Pancreas (tissue), 10 donors: ENCODE results near the gene GKAP1. TPM values are rescaled to one million over a fixed set of nuclear protein-coding genes. Genes with fewer than 3 reads are reported as not detected.

Experiments
- ATAC-seq, 4 donors: fragments of 200-7000 bp; cut with Tn5 transposase; one replicate each; pipeline versions ENCODE4 v1.8.0 to v1.9.1; 2020; ENCODE audit warnings: mild to moderate bottlenecking in 4 of 4, moderate library complexity in 4 of 4
- DNase-seq, 6 donors: peaks; one replicate each; pipeline ENCODE4 v3.0.0-alpha.2; 2020
- FAIRE-seq: peaks from 2 replicates; lab custom pipeline; 2012; peaks lifted over from hg19 to GRCh38; lab: Jason Lieb, UNC
- H3K27ac ChIP-seq, 4 donors: fragments of 200-600 bp; sonication (generic); 1 replicate in 3 of 4; 2 replicates in 1 of 4; pipeline versions ENCODE4 v1.5.0 to v1.8.0; 2020
- H3K27me3 ChIP-seq, 4 donors: fragments of 200-600 bp; one replicate each; pipeline ENCODE4 v1.8.0; 2021
- H3K36me3 ChIP-seq, 3 donors: fragments of 200-600 bp; sonication (generic) in 1 of 3; one replicate each; pipeline versions ENCODE4 v1.5.0 to v1.8.0; 2020 to 2021
- H3K4me1 ChIP-seq, 3 donors: fragments of 200-600 bp; one replicate each; pipeline ENCODE4 v1.8.0; 2021
- H3K4me3 ChIP-seq, 4 donors: fragments of 200-600 bp; sonication (generic) in 2 of 4; one replicate each; pipeline versions ENCODE4 v1.5.0 to v1.8.0; 2020 to 2021
- H3K9me3 ChIP-seq, 4 donors: fragments of 200-600 bp; one replicate each; pipeline ENCODE4 v1.8.0; 2021
- CTCF ChIP-seq, 4 donors: fragments of 200-600 bp; sonication (generic) in 3 of 4; IDR thresholded peaks; one replicate each; pipeline versions ENCODE4 v1.5.0 to v1.8.0; 2021; ENCODE audit warnings: antibody characterized with exemption in 4 of 4
- WGBS, 2 donors: extraction: QIAGEN DNeasy Blood & Tissue Kit; methylation state at CpG; one replicate each; pipeline ENCODE4 v1.1.7; 2013; 5-methylcytosine and 5-hydroxymethylcytosine counted together
- intact Hi-C, 3 donors: fragments of 100-400 bp; cut with DNase I; formaldehyde crosslinking; loops; one replicate each; pipeline versions ENCODE4 v1.11.1 to v1.14.2; 2022
- polyA plus RNA-seq, 2 donors: library from polyadenylated mRNA; stranded (reverse); fragments of 200-250 nt; gene quantifications; one replicate each; pipeline ENCODE4 v1.2.3, GENCODE V29; 2013
- total RNA-seq, 6 donors: library from RNA; stranded (reverse); fragmentation: NEBNext Ultra II Directional in 4 of 6; extraction: Animal tissue kit (Norgen Biotek cat#: 25700) in 4 of 6; gene quantifications; one replicate each; pipeline versions ENCODE4 v1.2.1 to v1.2.4, GENCODE V29; 2021 to 2023
- donor health status: healthy with polysubstance abuse.
- donor health status: DM: no; HTN: no; CAD: no; lungs with moderate emphysema.
- donor health status: DM: no; HTN: no; CAD: no.
- donor health status: control.
- donor health status: control.
- donor health status: Bipolar disorder and iron deficiency.
- donor health status: DM: yes; HTN: yes; CAD: no.
- donor health status: DM: no; HTN: no; CAD: no.
- donor health status: DM: no; HTN: no; CAD: no.
- donor health status: DM: yes; HTN: yes; CAD: no.

The GKAP1 gene
- total and polyA plus RNA-seq, 8 donors, result 3.7 to 13.2 (median 6.3) TPM

- no peak overlapping the region for H3K27ac ChIP-seq
- no peak overlapping the region for H3K4me3 ChIP-seq
- H3K4me1 ChIP-seq, result no peaks in the 10 kb centered on the region
- no peaks in the 10 kb centered on the region for H3K9me3 ChIP-seq
- no peaks in the 10 kb centered on the region for H3K27me3 ChIP-seq
- intact Hi-C loops, result no loop called here
- TF ChIP-seq CTCF (IDR thresholded peaks at IDR 0.05), result no peak
- FAIRE-seq (no peak), DNase-seq (no peak), ATAC-seq (no peak)
- no peaks in the 10 kb centered on the region for H3K36me3 ChIP-seq
These were observed 96.1 kb downstream of the GKAP1 start for GRCh38 chr9:83721509-83721908.

- FAIRE-seq, result no peak
These were observed 101.8 kb downstream of the GKAP1 start for GRCh38 chr9:83715794-83716193.

GRCh38 chr9:83715221-83715620, 102.3 kb downstream of the GKAP1 start:
- Histone ChIP-seq H3K36me3 (no peaks in the 10 kb centered on the region), H3K9me3 (no peaks in the 10 kb centered on the region), H3K4me3 (no peak overlapping the region), H3K27ac (no peak overlapping the region), H3K4me1 (no peaks in the 10 kb centered on the region), H3K27me3 (no peaks in the 10 kb centered on the region)
- DNase-seq, result no peak
- no peak for TF ChIP-seq CTCF (IDR thresholded peaks at IDR 0.05)
- intact Hi-C loops, result no loop called here
- FAIRE-seq, result no peak
- ATAC-seq, result no peak
- WGBS, 2 donors, result 94 to 100% methylated on average over 1 of the region's 1 CpG

More at GRCh38 chr9:83715794-83716193, 101.8 kb downstream of the GKAP1 start:
- no peak overlapping the region for H3K27ac ChIP-seq
- no peaks in the 10 kb centered on the region for H3K4me1 ChIP-seq
- intact Hi-C loops, result no loop called here
- DNase-seq, result no peak
- no peak for TF ChIP-seq CTCF (IDR thresholded peaks at IDR 0.05)
- H3K4me3 ChIP-seq, result no peak overlapping the region
- H3K36me3 ChIP-seq, result no peaks in the 10 kb centered on the region
- no peak for ATAC-seq
- H3K9me3 ChIP-seq, result no peaks in the 10 kb centered on the region
- H3K27me3 ChIP-seq, result no peaks in the 10 kb centered on the region

GRCh38 chr9:83714329-83714728, 103.2 kb downstream of the GKAP1 start:
- H3K36me3 ChIP-seq, result no peaks in the 10 kb centered on the region
- H3K27me3 ChIP-seq, result no peaks in the 10 kb centered on the region
- WGBS, 2 donors, result 71 to 83% methylated on average over 3 of the region's 3 CpGs
- ATAC-seq (no peak), FAIRE-seq (no peak), DNase-seq (no peak)
- TF ChIP-seq CTCF (IDR thresholded peaks at IDR 0.05), result peak in 3 of 4 donors; percentile 10 to 13 (median 12)
- H3K4me3 ChIP-seq, result no peak overlapping the region
- H3K4me1 ChIP-seq, result no peaks in the 10 kb centered on the region
- no peaks in the 10 kb centered on the region for H3K9me3 ChIP-seq
- no peak overlapping the region for H3K27ac ChIP-seq
- intact Hi-C loops, result no loop called here

- TF ChIP-seq CTCF (IDR thresholded peaks at IDR 0.05), result no peak
- ATAC-seq (peak; percentile 29 to 75 (median 62)), DNase-seq (peak; percentile 59 to 79 (median 74)), FAIRE-seq (no peak)
- 10 to 12% methylated on average over 20 of the region's 20 CpGs for WGBS, 2 donors
- Histone ChIP-seq H3K36me3 (no peaks in the 10 kb centered on the region), H3K9me3 (no peaks in the 10 kb centered on the region), H3K4me3 (peak overlapping the region; percentile 74 to 95 (median 88)), H3K27ac (peak overlapping the region; percentile 89 to 99 (median 96)), H3K27me3 (no peaks in the 10 kb centered on the region), H3K4me1 (peaks cover 0 to 14% (median 6%) of the 10 kb centered on the region in 3 donors)
- intact Hi-C loops, result no loop called here
These were observed 108.9 kb downstream of the GKAP1 start for GRCh38 chr9:83708515-83709158.
